GM19351 (cell line): ENCODE results near the gene VPS13D.

Source experiments
- ATAC-seq: cut with Tn5 transposase; IDR thresholded peaks from one replicate; pipeline ENCODE4 v1.9.1; 2021; ENCODE audit warnings: mild to moderate bottlenecking, moderate library complexity; ENCODE audit not compliant: unreplicated experiment

Gene VPS13D

GRCh38 chr1:12477936-12478611 is 248.2 kb downstream of the VPS13D start:
- ATAC-seq, result no peak

GRCh38 chr1:12478612-12478985 is 248.8 kb downstream of the VPS13D start:
- no peak for ATAC-seq

- no peak for ATAC-seq
Observed at GRCh38 chr1:12479311-12479710, 249.5 kb downstream of the VPS13D start.

- no peak for ATAC-seq
Observed at GRCh38 chr1:12480041-12480440, 250.2 kb downstream of the VPS13D start.

- ATAC-seq, result no peak
Observed at GRCh38 chr1:12480748-12481362, 251.0 kb downstream of the VPS13D start.

- no peak for ATAC-seq
Observed at GRCh38 chr1:12481928-12482327, 252.1 kb downstream of the VPS13D start.

- no peak for ATAC-seq
Observed at GRCh38 chr1:12482988-12483387, 253.2 kb downstream of the VPS13D start.

- ATAC-seq, result no peak
Observed at GRCh38 chr1:12485231-12486058, 255.6 kb downstream of the VPS13D start.

GRCh38 chr1:12486059-12486341 is 256.2 kb downstream of the VPS13D start:
- no peak for ATAC-seq

- no peak for ATAC-seq
Observed at GRCh38 chr1:12486401-12487005, 256.7 kb downstream of the VPS13D start.

- no peak for ATAC-seq
Observed at GRCh38 chr1:12487520-12487919, 257.7 kb downstream of the VPS13D start.

GRCh38 chr1:12488666-12489354 is 259.0 kb downstream of the VPS13D start:
- ATAC-seq, result no peak

- ATAC-seq, result no peak
Observed at GRCh38 chr1:12490532-12491142, 260.8 kb downstream of the VPS13D start.

GRCh38 chr1:12491656-12492055 is 261.8 kb downstream of the VPS13D start:
- no peak for ATAC-seq

- ATAC-seq, result no peak
Observed at GRCh38 chr1:12495725-12496124, 265.9 kb downstream of the VPS13D start.

GRCh38 chr1:12496154-12496961 is 266.5 kb downstream of the VPS13D start:
- ATAC-seq, result no peak

GRCh38 chr1:12499539-12500240 is 269.9 kb downstream of the VPS13D start:
- ATAC-seq, result no peak

GRCh38 chr1:12501661-12502060 is 271.8 kb downstream of the VPS13D start:
- ATAC-seq, result no peak
